GM12878 (cell line): ENCODE results near the gene CD69.

Experiments
- CTCF ChIP-seq, 3 experiments: IDR thresholded peaks in 2 of 3; conservative IDR thresholded peaks in 1 of 3; 2 replicates each; pipeline ENCODE4 v1.5.1; 2011; ENCODE audit warnings: low read depth in 3 of 3, low read length in 3 of 3, mild to moderate bottlenecking in 3 of 3, control low read depth in 2 of 3, moderate library complexity in 2 of 3, inconsistent platforms in 1 of 3, mixed read lengths in 1 of 3; ENCODE audit not compliant: control insufficient read depth in 2 of 3, insufficient read depth in 1 of 3; ENCODE audit errors: extremely low read depth in 1 of 3
- EGR1 ChIP-seq, 2 experiments: IDR thresholded peaks; 1 replicate in 1 of 2; 2 replicates in 1 of 2; pipeline ENCODE4 v1.6.1; 2011 to 2012; ENCODE audit warnings: low read depth in 2 of 2, low read length in 2 of 2, borderline replicate concordance in 1 of 2, mild to moderate bottlenecking in 1 of 2, moderate library complexity in 1 of 2
- EP300 ChIP-seq, 2 experiments: fragments of 150-350 bp in 1 of 2; IDR thresholded peaks; 2 replicates each; pipeline ENCODE4 v1.6.1; 2011 to 2012; ENCODE audit warnings: low read depth in 2 of 2, low read length in 2 of 2, borderline replicate concordance in 1 of 2, improper control_type of control experiment in 1 of 2, inconsistent platforms in 1 of 2; ENCODE audit not compliant: control insufficient read depth in 1 of 2
- HDAC6 ChIP-seq: fragments of 200-600 bp; sonication (generic); IDR thresholded peaks from one replicate; pipeline ENCODE4 v1.8.0; 2017; ENCODE audit warnings: antibody characterized with exemption; ENCODE audit not compliant: unreplicated experiment
- NRF1 ChIP-seq: conservative IDR thresholded peaks from 2 replicates; pipeline ENCODE4 v1.6.1; 2011; ENCODE audit warnings: mild to moderate bottlenecking, low read depth, low read length, improper control_type of control experiment
- SMC3 ChIP-seq: IDR thresholded peaks from 2 replicates; pipeline ENCODE4 v1.6.1; 2011; ENCODE audit warnings: low read length, improper control_type of control experiment, borderline replicate concordance
- SPI1 ChIP-seq: IDR thresholded peaks from 2 replicates; pipeline ENCODE4 v1.6.1; 2011; ENCODE audit warnings: low read depth, mild to moderate bottlenecking, low read length, moderate library complexity, borderline replicate concordance; ENCODE audit not compliant: insufficient read depth
- SUZ12 ChIP-seq: fragments of 200-600 bp; sonication (generic); IDR thresholded peaks from one replicate; pipeline ENCODE4 v1.6.1; 2018; ENCODE audit warnings: antibody characterized with exemption, mild to moderate bottlenecking; ENCODE audit not compliant: unreplicated experiment
- ZNF274 ChIP-seq: IDR thresholded peaks from one replicate; pipeline ENCODE4 v1.8.0; 2011; ENCODE audit not compliant: insufficient read length, insufficient read depth

GRCh38 chr12:9760120-9760519 lies 581 bp downstream of the CD69 start:
- TF ChIP-seq EGR1 (IDR thresholded peaks at IDR 0.05; ENCODE audit: borderline replicate concordance in 1 of 2, low read depth in 2 of 2, low read length in 2 of 2) (no peak), NRF1 (no peak), ZNF274 (no peak), CTCF (IDR thresholded peaks at IDR 0.05 in 2 of 3, conservative IDR thresholded peaks at IDR 0.05 in 1 of 3; ENCODE audit: control insufficient read depth in 2 of 3, extremely low read depth in 1 of 3, insufficient read depth in 1 of 3, low read depth in 3 of 3, low read length in 3 of 3) (no peak), EP300 (IDR thresholded peaks at IDR 0.05; ENCODE audit: borderline replicate concordance in 1 of 2, control insufficient read depth in 1 of 2, low read depth in 2 of 2, low read length in 2 of 2) (no peak), HDAC6 (peak; percentile 17), SPI1 (no peak), SUZ12 (no peak), SMC3 (no peak)
